GM21381 (cell line): Measurements from ENCODE around the gene MACROD2.

ENCODE experiments used
- ATAC-seq: cut with Tn5 transposase; IDR thresholded peaks from one replicate; pipeline ENCODE4 v1.9.1; 2021; ENCODE audit warnings: mild to moderate bottlenecking, moderate library complexity; ENCODE audit not compliant: unreplicated experiment

Gene MACROD2

GRCh38 chr20:15289337-15289736 is 1294.0 kb downstream of the MACROD2 start:
- ATAC-seq: no peak

GRCh38 chr20:15292405-15292804 is 1297.1 kb downstream of the MACROD2 start:
- no peak for ATAC-seq

GRCh38 chr20:15296422-15296821 is 1301.1 kb downstream of the MACROD2 start:
- no peak for ATAC-seq

GRCh38 chr20:15297059-15297875 is 1302.0 kb downstream of the MACROD2 start:
- ATAC-seq: no peak

- ATAC-seq: no peak
Measured at GRCh38 chr20:15302075-15302474, 1306.8 kb downstream of the MACROD2 start.

- ATAC-seq: no peak
Measured at GRCh38 chr20:15310361-15310760, 1315.0 kb downstream of the MACROD2 start.

- no peak for ATAC-seq
Measured at GRCh38 chr20:15316556-15316955, 1321.2 kb downstream of the MACROD2 start.

- peak; percentile 88 for ATAC-seq
Measured at GRCh38 chr20:15317546-15318232, 1322.4 kb downstream of the MACROD2 start.

GRCh38 chr20:15318682-15319081 is 1323.4 kb downstream of the MACROD2 start:
- peak; percentile 34 for ATAC-seq

GRCh38 chr20:15319439-15319838 is 1324.1 kb downstream of the MACROD2 start:
- ATAC-seq: no peak

- ATAC-seq: no peak
Measured at GRCh38 chr20:15320941-15321340, 1325.6 kb downstream of the MACROD2 start.

GRCh38 chr20:15327123-15327522 is 1331.8 kb downstream of the MACROD2 start:
- ATAC-seq: no peak

GRCh38 chr20:15328084-15328483 is 1332.8 kb downstream of the MACROD2 start:
- no peak for ATAC-seq

- ATAC-seq: peak; percentile 84
Measured at GRCh38 chr20:15332711-15333160, 1337.4 kb downstream of the MACROD2 start.

GRCh38 chr20:15333170-15333569 is 1337.9 kb downstream of the MACROD2 start:
- peak; percentile 43 for ATAC-seq

GRCh38 chr20:15336011-15336410 is 1340.7 kb downstream of the MACROD2 start:
- no peak for ATAC-seq

- ATAC-seq: no peak
Measured at GRCh38 chr20:15336536-15336935, 1341.2 kb downstream of the MACROD2 start.

GRCh38 chr20:15339264-15339663 is 1343.9 kb downstream of the MACROD2 start:
- ATAC-seq: no peak

- ATAC-seq: no peak
Measured at GRCh38 chr20:15342991-15343523, 1347.7 kb downstream of the MACROD2 start.

- ATAC-seq: no peak
Measured at GRCh38 chr20:15345287-15345686, 1350.0 kb downstream of the MACROD2 start.

GRCh38 chr20:15346657-15347280 is 1351.5 kb downstream of the MACROD2 start:
- no peak for ATAC-seq
